H1 (cell line): Measurements from ENCODE around the gene CARD11. TPM values are rescaled to one million over a fixed set of nuclear protein-coding genes. Genes with fewer than 3 reads are reported as not detected.

Experiments used
- CTCF ChIA-PET: fragments of 300-600 bp; sonication (Branson Sonifier 250); formaldehyde crosslinking; loops from one replicate; lab custom pipeline; 2021; ENCODE audit not compliant: partially characterized antibody; lab: Charles Lee
- POLR2A ChIA-PET: fragments of 300-600 bp; sonication (Branson Sonifier 250); formaldehyde crosslinking; loops from one replicate; lab custom pipeline; 2021; ENCODE audit warnings: inconsistent platforms; ENCODE audit not compliant: partially characterized antibody; lab: Charles Lee
- DNase-seq, 2 experiments: peaks; one replicate each; pipeline versions ENCODE4 v3.0.0 to v3.0.0-alpha.2; 2010 to 2022; ENCODE audit warnings: low spot score in 2 of 2, low read depth in 1 of 2, mixed read lengths in 1 of 2
- FAIRE-seq: peaks from 2 replicates; lab custom pipeline; 2011; peaks lifted over from hg19 to GRCh38; lab: Jason Lieb, UNC
- H2AFZ ChIP-seq: 2 replicates; pipeline ENCODE4 v1.8.1; 2012; ENCODE audit warnings: low read length, inconsistent platforms
- H2AK5ac ChIP-seq: 2 replicates; pipeline ENCODE4 v1.6.1; 2013; ENCODE audit warnings: low read depth, low read length
- H2BK120ac ChIP-seq: replicated peaks from 2 replicates; pipeline ENCODE3; 2013; ENCODE audit warnings: low read depth, low read length, inconsistent platforms
- H2BK12ac ChIP-seq: 2 replicates; pipeline ENCODE4 v1.6.1; 2013; ENCODE audit warnings: low read depth, low read length
- H2BK15ac ChIP-seq: 2 replicates; pipeline ENCODE4 v1.6.1; 2013; ENCODE audit warnings: low read length
- H2BK20ac ChIP-seq: 2 replicates; pipeline ENCODE4 v1.6.1; 2013; ENCODE audit warnings: low read length
- H2BK5ac ChIP-seq: 2 replicates; pipeline ENCODE4 v1.6.1; 2013; ENCODE audit warnings: low read depth, low read length
- H3K14ac ChIP-seq: 2 replicates; pipeline ENCODE4 v1.6.1; 2013; ENCODE audit warnings: inconsistent platforms; ENCODE audit not compliant: insufficient read length
- H3K18ac ChIP-seq: 2 replicates; pipeline ENCODE4 v1.6.1; 2013; ENCODE audit warnings: low read length; ENCODE audit errors: extremely low read depth
- H3K23ac ChIP-seq: 2 replicates; pipeline ENCODE4 v1.6.1; 2013; ENCODE audit warnings: inconsistent platforms; ENCODE audit not compliant: insufficient read length
- H3K23me2 ChIP-seq: 2 replicates; pipeline ENCODE4 v1.6.1; 2013; ENCODE audit warnings: low read depth, low read length
- H3K27ac ChIP-seq: 2 replicates; pipeline ENCODE4 v1.6.1; 2011; ENCODE audit warnings: low read depth, low read length, inconsistent platforms
- H3K27me3 ChIP-seq, 4 experiments: replicated peaks in 1 of 4; 1 replicate in 1 of 4; 2 replicates in 3 of 4; pipeline versions ENCODE4 v1.6.1 to v1.8.1; 2011 to 2013; ENCODE audit warnings: low read length in 3 of 4, mild to moderate bottlenecking in 3 of 4, inconsistent platforms in 2 of 4, mixed read lengths in 2 of 4, moderate library complexity in 1 of 4; ENCODE audit not compliant: control insufficient read depth in 3 of 4, insufficient read depth in 3 of 4; ENCODE audit errors: extremely low read depth in 1 of 4
- H3K36me3 ChIP-seq, 4 experiments: 2 replicates each; pipeline versions ENCODE4 v1.6.1 to v1.8.1; 2011 to 2013; ENCODE audit warnings: mild to moderate bottlenecking in 4 of 4, low read length in 3 of 4, moderate library complexity in 2 of 4, control low read depth in 1 of 4, inconsistent platforms in 1 of 4; ENCODE audit not compliant: insufficient read depth in 4 of 4, control insufficient read depth in 2 of 4
- H3K4ac ChIP-seq: replicated peaks from 2 replicates; pipeline ENCODE3; 2013; ENCODE audit warnings: low read length, low read depth, mixed read lengths, inconsistent platforms; ENCODE audit not compliant: insufficient read length
- H3K4me1 ChIP-seq, 4 experiments: replicated peaks in 1 of 4; 1 replicate in 1 of 4; 2 replicates in 3 of 4; pipeline versions ENCODE4 v1.6.1 to v1.8.1; 2011 to 2013; ENCODE audit warnings: low read length in 3 of 4, inconsistent platforms in 2 of 4, mixed read lengths in 1 of 4; ENCODE audit not compliant: insufficient read depth in 4 of 4, control insufficient read depth in 3 of 4
- H3K4me2 ChIP-seq, 2 experiments: 2 replicates each; pipeline versions ENCODE4 v1.6.1 to v1.8.1; 2011 to 2013; ENCODE audit warnings: low read depth in 2 of 2, low read length in 2 of 2, control low read depth in 1 of 2, inconsistent platforms in 1 of 2, mild to moderate bottlenecking in 1 of 2; ENCODE audit not compliant: insufficient read depth in 1 of 2
- H3K4me3 ChIP-seq, 4 experiments: fragments of 200-600, 300-600 bp in 1 of 4; sonication (generic), shearing (Covaris generic), sonication (Bioruptor Twin) in 1 of 4; 2 replicates each; pipeline versions ENCODE4 v1.5.1 to v1.8.1; 2011 to 2016; ENCODE audit warnings: low read length in 4 of 4, low read depth in 3 of 4, control low read depth in 2 of 4, inconsistent platforms in 2 of 4, mild to moderate bottlenecking in 2 of 4, mixed read lengths in 1 of 4, moderate library complexity in 1 of 4; ENCODE audit not compliant: insufficient read depth in 2 of 4; ENCODE audit errors: extremely low read depth in 1 of 4
- H3K56ac ChIP-seq: replicated peaks from 2 replicates; pipeline ENCODE3; 2013; ENCODE audit warnings: low read depth, mild to moderate bottlenecking, mixed read lengths, low read length, inconsistent platforms; ENCODE audit not compliant: insufficient read length
- H3K79me1 ChIP-seq: 2 replicates; pipeline ENCODE4 v1.6.1; 2013; ENCODE audit warnings: low read depth, low read length, control low read depth
- H3K79me2 ChIP-seq, 2 experiments: 2 replicates each; pipeline versions ENCODE4 v1.6.1 to v1.8.1; 2012 to 2013; ENCODE audit warnings: low read length in 2 of 2, mild to moderate bottlenecking in 2 of 2, inconsistent platforms in 1 of 2; ENCODE audit not compliant: insufficient read depth in 2 of 2, control insufficient read depth in 1 of 2
- H3K9ac ChIP-seq, 4 experiments: replicated peaks in 1 of 4; 1 replicate in 1 of 4; 2 replicates in 3 of 4; pipeline versions ENCODE4 v1.6.1 to v1.8.1; 2011 to 2013; ENCODE audit warnings: low read depth in 3 of 4, low read length in 3 of 4, control low read depth in 2 of 4, mild to moderate bottlenecking in 2 of 4, moderate library complexity in 2 of 4, inconsistent platforms in 1 of 4; ENCODE audit errors: extremely low read depth in 1 of 4
- H3K9me3 ChIP-seq, 2 experiments: 2 replicates each; pipeline versions ENCODE4 v1.6.1 to v1.8.1; 2012 to 2013; ENCODE audit warnings: mild to moderate bottlenecking in 2 of 2, moderate library complexity in 2 of 2, control low read depth in 1 of 2, inconsistent platforms in 1 of 2, low read depth in 1 of 2, low read length in 1 of 2, mixed read lengths in 1 of 2; ENCODE audit not compliant: insufficient read depth in 2 of 2
- H4K20me1 ChIP-seq, 2 experiments: replicated peaks in 1 of 2; 2 replicates each; pipeline versions ENCODE3 to v1.8.1; 2011 to 2013; ENCODE audit warnings: inconsistent platforms in 2 of 2, low read length in 2 of 2, mild to moderate bottlenecking in 1 of 2; ENCODE audit not compliant: insufficient read depth in 2 of 2, control insufficient read depth in 1 of 2
- H4K5ac ChIP-seq: 2 replicates; pipeline ENCODE4 v1.6.1; 2013; ENCODE audit warnings: low read length, low read depth, mixed read lengths, inconsistent platforms; ENCODE audit not compliant: insufficient read length
- H4K8ac ChIP-seq: 2 replicates; pipeline ENCODE4 v1.8.0; 2013; ENCODE audit warnings: mild to moderate bottlenecking, moderate library complexity, low read length, inconsistent platforms; ENCODE audit not compliant: insufficient read depth; ENCODE audit errors: extremely low read depth
- H4K91ac ChIP-seq: replicated peaks from 2 replicates; pipeline ENCODE3; 2013; ENCODE audit warnings: low read length, mixed read lengths, inconsistent platforms; ENCODE audit not compliant: insufficient read length
- BRCA1 ChIP-seq: IDR thresholded peaks from 2 replicates; pipeline ENCODE4 v1.6.1; 2012; ENCODE audit warnings: low read depth, low read length, improper control_type of control experiment
- CEBPB ChIP-seq: IDR thresholded peaks from 2 replicates; pipeline ENCODE4 v1.6.1; 2012; ENCODE audit warnings: low read depth, low read length
- WGBS, 2 experiments: shearing (Covaris generic) in 1 of 2; methylation state at CpG; one replicate each; pipeline versions ENCODE4 v1.1.6 to v1.1.7; 2013 to 2015; ENCODE audit warnings: low lambda C conversion rate in 2 of 2, mixed read lengths in 2 of 2, inconsistent platforms in 1 of 2, low coverage in 1 of 2, missing lambda C conversion rate in 1 of 2; ENCODE audit not compliant: insufficient replicate concordance in 2 of 2, insufficient coverage in 1 of 2, insufficient read length in 1 of 2; ENCODE audit errors: extremely low coverage in 1 of 2, missing lambda C conversion rate in 1 of 2; 5-methylcytosine and 5-hydroxymethylcytosine counted together
- polyA plus RNA-seq, 7 experiments: library from polyadenylated mRNA; depleted of rRNA in 3 of 7; stranded (reverse) in 5 of 7; unstranded in 2 of 7; fragments of >200 nt in 5 of 7; fragments of 200-250 nt in 2 of 7; gene quantifications; 1 replicate in 5 of 7; 2 replicates in 1 of 7; 4 replicates in 1 of 7; pipeline versions ENCODE4 v1.2.1 to v1.2.3, GENCODE V29; 2011 to 2013; ENCODE audit warnings: missing spikeins in 2 of 7, mixed read lengths in 2 of 7
- total RNA-seq: library from RNA; stranded (reverse); fragmentation: NEBNext Ultra II Directional; extraction: Animal tissue kit (Norgen Biotek cat#: 25700); gene quantifications from 2 replicates; pipeline ENCODE4 v1.2.1, GENCODE V29; 2021

CARD11 gene
- total and polyA plus RNA-seq, 2 of the 8 experiments (the other 6 are each of a cell fraction or from before 2014, with no cell fraction given) = 12.6 to 29.8 TPM

DNA sequence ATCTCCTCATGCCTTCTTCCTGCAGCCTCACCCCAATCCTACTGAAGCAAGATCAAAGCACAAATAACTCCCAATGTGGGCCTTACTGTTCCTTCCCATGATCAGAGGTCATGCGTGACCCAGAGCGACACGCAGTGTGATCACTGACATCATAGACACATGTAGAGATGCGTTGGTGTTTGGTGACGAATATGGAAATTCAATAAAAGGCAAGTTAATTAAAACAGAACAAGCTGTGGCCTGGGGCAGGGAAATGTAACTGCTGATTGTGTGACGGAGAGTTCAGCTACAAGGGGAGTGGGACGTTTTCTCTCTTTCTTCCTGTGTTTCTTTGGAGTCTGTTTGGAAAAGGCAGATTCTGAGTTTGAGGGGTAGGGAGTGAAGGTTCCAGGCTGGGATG is 34.8 kb upstream of the CARD11 start:
- Histone ChIP-seq H4K5ac (no peak overlapping the region), H2BK12ac (no peak overlapping the region)
- TF ChIP-seq BRCA1 = no peak
- TF ChIP-seq CEBPB = no peak

More for the DNA sequence above, 34.8 kb upstream of the CARD11 start:
- Histone ChIP-seq H3K56ac (no peak overlapping the region), H2BK20ac (no peak overlapping the region), H3K27me3 (no peaks in the 10 kb centered on the region), H3K4me2 (no peak overlapping the region), H3K79me2 (no peaks in the 10 kb centered on the region), H4K20me1 (no peaks in the 10 kb centered on the region), H2AFZ (no peak overlapping the region), H4K91ac (no peak overlapping the region), H3K4ac (no peak overlapping the region), H2BK120ac (no peak overlapping the region), H3K79me1 (no peaks in the 10 kb centered on the region), H3K27ac (no peak overlapping the region), H2BK15ac (no peak overlapping the region), H3K18ac (no peak overlapping the region), H3K9me3 (no peaks in the 10 kb centered on the region; a peak in 1 of 4 replicates), H3K9ac (no peak overlapping the region), H2AK5ac (no peak overlapping the region), H3K23me2 (no peaks in the 10 kb centered on the region; the same call in 1 of the 2 replicates), H3K4me3 (no peak overlapping the region), H3K14ac (no peak overlapping the region), H4K8ac (no peak overlapping the region), H3K23ac (no peak overlapping the region), H3K4me1 (no peaks in the 10 kb centered on the region; a peak in 1 of 7 replicates), H2BK5ac (no peak overlapping the region), H3K36me3 (no peaks in the 10 kb centered on the region)
- CTCF ChIA-PET = interaction anchor here (1.9 to 4.3 kb wide), 2 partner anchors 10 to 13 kb away, joined by 5 to 22 read pairs; no protein-coding TSS in a partner anchor
- no peak for DNase-seq
- POLR2A ChIA-PET = interaction anchor here (0.5 kb wide), 1 partner anchor 213 kb away, joined by 3 read pairs; no protein-coding TSS in a partner anchor
- WGBS, 2 experiments = 84% methylated on average over 7 of the region's 7 CpGs; no CpG with 5 or more reads in 1 of the 2 experiments
- FAIRE-seq = no peak
